ENCODE results near the gene CADM2.

DNA sequence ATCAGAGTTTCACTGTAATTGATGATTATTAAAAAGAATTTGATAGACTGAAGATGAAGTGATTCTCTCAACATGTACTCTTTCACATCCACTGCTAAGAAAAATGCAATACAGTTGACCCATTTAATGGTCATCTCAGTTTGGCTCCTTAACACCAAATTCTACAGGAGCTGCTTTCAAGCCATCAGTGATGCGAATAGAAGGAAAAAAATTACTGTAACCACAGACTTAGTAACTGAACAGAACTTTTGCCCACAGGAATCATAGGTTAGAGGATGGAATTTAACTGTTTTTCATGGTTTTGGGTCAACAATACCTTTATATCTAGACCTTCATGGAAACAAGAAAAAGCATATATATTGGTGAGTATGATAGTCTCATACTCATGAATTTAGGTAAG lies 633.5 kb downstream of the CADM2 start:
- TF ChIP-seq POLR2AphosphoS5 (IDR thresholded peaks at IDR 0.05; ENCODE audit: borderline replicate concordance, low read depth, low read length) (no peak), EZH2 (IDR thresholded peaks at IDR 0.05) (no peak)

Measured in SK-N-MC (cell line).